ENCODE data around the gene ACO2. TPM values are rescaled to one million over a fixed set of nuclear protein-coding genes. Genes with fewer than 3 reads are reported as not detected.

The ACO2 gene
- 100 to 1,000 TPM in 1 of 4 donors, 10 to 100 TPM in 3; 78.7 to 218 (median 90.0) TPM for total RNA-seq

DNA sequence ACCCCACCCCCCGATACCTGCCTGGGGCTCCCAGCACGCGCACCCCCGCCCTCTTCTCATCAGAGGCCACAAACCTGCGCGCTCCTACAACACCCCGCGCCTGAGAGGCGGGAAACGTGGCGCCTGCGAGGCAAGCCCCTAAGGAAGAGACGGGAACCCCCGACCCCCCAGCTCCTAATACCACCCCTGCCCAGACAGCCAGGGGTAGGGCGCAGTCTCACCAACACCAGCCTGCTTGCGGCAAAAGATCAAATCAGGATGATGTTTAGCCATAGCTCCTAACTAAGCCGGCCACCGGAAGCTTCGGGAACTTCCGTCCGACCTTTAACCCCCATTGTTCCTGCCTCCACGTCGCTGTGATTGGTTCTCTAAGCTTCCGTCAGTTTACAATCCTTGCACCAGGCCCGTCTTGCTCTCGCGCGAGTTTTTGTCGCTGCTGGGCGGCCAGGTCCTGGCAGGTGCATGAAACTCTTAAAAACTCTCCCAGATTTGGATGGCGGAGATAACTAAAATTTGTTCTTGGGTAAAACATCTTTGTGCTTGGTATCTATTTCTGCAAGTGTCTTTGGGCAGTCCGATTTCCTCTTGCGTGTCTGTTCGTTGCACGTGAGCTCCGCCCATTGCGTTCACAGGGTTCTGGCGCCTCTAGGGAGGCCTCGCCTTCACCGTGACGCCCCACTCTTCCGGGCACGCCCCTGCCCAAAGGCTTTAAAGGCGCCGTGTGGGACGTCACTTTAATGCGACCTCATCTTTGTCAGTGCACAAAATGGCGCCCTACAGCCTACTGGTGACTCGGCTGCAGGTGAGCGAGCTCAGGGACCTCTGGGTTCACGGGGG lies at the start of gene ACO2, which contains the start of gene PHF5A:
TSS of gene ACO2 (plus strand) at position 737 of the 837 bp plus-strand sequence. CDS start at position 767, 30 bp downstream.
TSS of gene PHF5A (minus strand) at position 312 of the 837 bp plus-strand sequence. CDS start at position 273, 39 bp downstream.
- TF ChIP-seq CTCF (IDR thresholded peaks at IDR 0.05; ENCODE audit: low read depth) = no peak

DNA sequence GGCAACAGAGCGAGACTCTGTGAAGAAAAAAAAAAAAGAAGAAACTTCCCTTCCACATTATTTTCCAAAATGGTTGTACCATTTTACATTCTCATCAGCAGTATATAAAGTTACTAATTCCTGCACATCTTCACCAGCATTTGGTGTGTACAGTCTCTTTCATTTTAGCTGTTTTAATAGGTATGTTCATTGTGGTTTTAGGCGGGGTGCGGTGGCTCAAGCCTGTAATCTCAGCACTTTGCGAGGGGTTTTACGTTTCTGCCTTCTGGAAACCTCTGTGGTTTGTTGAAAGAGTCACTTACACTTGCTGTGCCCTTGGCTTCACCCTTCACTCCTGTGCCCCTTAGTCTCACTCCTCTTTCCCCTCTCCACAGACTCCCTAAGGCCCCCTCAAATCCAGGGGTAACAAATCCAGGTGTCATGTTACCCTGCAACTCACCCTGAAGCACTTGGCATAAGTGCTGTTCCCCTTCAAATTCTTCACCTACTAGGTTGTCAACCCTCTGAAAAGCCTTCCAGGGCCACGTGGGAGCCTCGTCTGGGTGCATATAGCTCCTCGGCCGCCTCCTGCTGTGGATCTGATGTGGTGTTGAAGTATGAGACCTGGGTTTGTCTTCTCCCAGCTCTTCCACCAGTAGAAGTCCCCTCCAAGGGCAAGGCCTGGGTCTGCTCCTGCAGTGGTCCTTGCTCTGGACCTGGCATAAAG lies 43.1 kb upstream of the ACO2 start:
- no peak for TF ChIP-seq CTCF (IDR thresholded peaks at IDR 0.05; ENCODE audit: low read depth)

DNA sequence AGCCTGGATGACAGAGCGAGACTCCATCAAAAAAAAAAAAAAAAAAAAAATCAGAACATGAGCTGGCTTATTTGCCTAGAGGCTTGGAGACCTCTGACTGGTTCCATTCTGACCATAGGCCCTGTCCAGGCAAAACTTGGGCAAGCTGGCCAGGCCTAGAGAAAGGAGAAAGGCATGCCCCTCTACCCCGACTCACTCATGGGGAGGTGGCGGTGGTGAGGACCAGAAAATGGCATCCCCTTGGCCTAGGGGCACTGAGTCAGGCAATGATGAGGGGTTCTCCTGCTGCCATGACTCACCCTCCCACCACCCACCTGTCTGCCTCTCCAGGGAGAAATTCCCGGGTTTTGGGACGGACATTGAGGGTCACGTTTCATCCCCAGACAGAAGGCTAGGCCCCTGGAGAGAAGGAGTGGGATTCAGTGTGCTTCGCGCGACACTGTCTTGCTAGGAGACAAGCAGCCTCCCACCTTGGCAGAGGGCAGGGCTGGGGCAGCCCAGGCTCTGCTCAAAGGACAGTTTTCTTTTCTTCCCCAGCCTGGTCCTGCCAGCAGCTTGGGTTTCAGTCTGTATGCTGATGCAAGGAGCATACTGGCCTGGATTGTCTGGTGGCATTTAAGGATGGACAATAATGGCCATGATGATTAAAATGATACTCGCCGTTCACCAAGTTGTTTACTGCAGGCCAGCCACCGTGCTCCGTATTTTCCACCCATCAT lies 39.5 kb upstream of the ACO2 start:
- TF ChIP-seq CTCF (IDR thresholded peaks at IDR 0.05; ENCODE audit: low read depth) = no peak

- TF ChIP-seq CTCF (IDR thresholded peaks at IDR 0.05; ENCODE audit: low read depth) = no peak
Measured at GRCh38 chr22:41429951-41430332, 39.0 kb upstream of the ACO2 start.

DNA sequence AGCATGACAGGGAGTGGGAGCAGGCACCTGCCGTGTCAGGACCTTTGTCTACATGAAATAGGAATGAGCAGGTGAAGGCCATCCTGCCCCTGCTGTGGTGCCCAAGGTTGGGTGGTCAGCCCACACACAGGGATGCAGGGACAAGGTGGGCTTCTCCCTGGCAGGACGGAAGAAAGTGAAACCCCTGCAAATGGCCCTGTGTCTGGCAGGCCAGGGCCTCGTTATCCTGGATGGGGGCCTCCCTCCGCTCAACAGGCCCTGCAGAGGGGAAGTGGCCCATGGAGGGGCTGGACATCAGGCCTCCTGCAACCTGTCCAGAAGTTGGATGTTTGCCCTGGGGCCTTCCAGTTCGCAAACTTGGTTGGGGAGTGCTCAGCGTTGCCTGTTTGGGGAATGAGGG lies 37.3 kb upstream of the ACO2 start:
- TF ChIP-seq CTCF (IDR thresholded peaks at IDR 0.05; ENCODE audit: low read depth) = no peak

- no peak for TF ChIP-seq CTCF (IDR thresholded peaks at IDR 0.05; ENCODE audit: low read depth)
Measured at GRCh38 chr22:41435560-41435959, 33.4 kb upstream of the ACO2 start.

All from subcutaneous adipose tissue (tissue), 4 donors.